ENCODE measurements around the gene ZNF121. TPM values are rescaled to one million over a fixed set of nuclear protein-coding genes. Genes with fewer than 3 reads are reported as not detected.
A peak's percentile ranks its signal among the peaks of the same experiment; 100 is the strongest.
"Not testable (repeated sequence)": the region's sequence is repeated elsewhere in the genome, so short reads cannot be mapped to it uniquely, and the experiment has no call there.

ZNF121 gene
- total RNA-seq, result 20.5 and 22.6 TPM in 2 replicates

DNA sequence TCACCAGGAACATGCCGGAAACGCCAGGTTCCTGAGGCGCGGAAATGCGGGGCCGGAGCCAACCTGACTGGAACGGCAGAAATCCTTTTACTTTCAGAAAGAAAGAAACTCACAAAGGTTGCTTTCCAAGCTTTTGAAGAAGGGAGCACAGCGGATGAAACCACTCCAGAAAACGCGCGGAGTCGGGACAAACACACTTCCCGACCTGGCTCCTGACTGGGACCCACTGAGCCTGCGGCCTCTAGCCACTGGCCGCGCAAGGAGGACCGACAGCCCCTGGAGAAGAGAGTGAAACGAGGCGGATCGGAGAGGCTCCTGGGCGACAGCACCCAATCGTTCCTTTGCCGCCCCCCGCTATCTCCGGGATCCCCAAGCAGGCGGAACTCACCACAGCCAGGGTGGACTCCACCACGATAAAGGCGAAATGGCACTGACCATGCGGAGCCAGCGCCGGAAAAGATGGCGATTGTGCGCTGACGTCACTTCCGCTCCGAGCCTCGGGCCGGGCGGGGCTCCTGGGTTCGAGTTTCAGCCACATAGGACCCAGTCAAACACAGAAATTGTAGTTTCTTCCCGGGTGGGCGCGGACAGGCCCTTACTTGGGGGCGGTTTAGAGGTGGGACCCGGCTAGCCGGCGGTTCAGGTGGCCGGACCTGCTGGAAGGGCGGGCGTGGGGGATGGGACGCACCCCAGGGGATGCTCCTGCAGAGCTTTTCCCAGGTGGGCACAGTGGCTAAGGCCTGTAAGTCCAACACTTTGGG is at the start of gene ZNF121:
ZNF121 (minus strand) TSS at position 432 of the 761 bp plus-strand sequence. CDS start 16,407 bp downstream, outside the sequence.
- no peak for DNase-seq (ENCODE audit: extremely low read depth, low read depth, low spot score)

DNA sequence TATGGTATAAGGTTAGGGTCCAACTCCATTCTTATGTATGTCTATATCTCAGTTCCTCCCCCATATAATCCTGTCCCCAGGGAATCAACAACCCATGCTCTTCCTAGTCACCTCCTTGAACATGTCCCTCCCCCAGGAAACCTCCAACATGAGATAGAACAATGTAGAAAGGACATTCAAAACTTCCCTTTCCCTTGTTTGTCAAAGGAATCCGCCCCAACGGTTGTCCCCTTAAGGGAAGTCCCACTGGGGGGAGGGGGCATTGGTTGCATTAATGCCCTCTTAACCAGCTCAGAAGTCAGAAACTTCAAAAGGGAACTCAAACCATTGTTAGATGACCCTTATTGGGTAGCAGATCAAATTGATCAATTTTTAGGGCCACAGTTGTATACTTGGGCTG is 43.6 kb upstream of the ZNF121 start:
- no peak for DNase-seq (ENCODE audit: extremely low read depth, low read depth, low spot score)

DNA sequence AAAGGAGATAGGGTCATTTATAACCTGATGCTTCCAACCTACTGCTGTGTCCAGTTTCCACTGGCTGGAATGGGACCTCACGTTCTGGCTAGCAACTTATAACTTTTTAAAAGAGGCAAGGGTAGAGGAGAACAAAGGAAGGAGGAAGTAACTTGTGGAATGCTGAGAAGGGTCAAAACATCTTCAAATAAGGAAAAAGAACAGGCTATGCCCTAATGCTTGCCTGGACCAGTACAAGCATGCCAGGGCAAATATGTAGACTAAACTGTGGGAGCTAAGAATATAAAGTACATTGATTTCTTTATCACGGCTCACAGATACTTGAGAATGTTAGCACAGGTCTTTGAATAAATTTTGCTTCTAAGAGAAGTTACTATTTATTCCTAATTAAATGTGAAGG is 38.2 kb upstream of the ZNF121 start:
- no peak for DNase-seq (ENCODE audit: extremely low read depth, low read depth, low spot score)

DNA sequence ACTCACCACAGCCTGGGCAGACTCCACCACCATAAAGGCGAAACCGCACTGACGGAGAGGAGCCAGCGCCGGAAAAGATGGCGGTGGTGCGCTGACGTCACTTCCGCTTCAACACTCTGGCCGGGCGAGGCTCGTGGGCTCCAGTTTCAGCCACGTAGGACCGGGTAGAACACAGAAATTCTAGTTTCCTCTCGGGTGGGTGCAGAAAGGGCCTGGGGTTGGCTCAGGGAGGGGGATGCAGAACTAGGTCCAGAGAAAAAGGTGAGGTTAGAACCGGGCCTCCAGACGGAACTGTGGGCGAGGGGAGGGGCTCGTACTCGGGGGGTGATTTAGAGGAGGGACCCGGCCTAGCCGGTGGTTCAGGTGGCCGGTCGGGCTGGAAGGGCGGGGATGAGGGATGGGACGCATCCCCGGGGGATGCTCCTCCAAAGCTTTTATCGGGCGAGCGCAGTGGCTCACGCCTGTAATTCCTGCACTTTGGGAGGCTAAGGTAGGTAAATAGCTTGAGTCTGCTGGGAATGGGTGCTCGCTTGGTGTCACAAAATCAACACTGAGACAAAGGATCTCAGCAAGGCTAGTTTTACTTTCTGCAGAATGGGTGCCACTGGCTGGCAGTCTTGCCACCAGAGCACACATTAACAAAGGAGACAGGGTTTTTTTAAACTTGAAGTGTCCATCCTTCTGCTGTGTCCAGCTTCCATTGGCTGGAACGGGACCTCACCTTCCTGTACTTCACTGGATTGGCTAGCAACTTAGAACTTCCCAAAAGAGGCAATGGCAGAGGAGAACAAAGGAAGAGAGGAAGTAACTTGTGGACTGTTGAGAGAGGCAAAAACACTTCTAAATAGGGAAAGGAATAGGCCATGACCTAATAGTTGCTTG is 37.1 kb upstream of the ZNF121 start, which contains the start of gene ZNF561:
ZNF561 (minus strand) TSS at position 77 of the 882 bp plus-strand sequence. CDS start 1,776 bp downstream, outside the sequence.
- peak; percentile 84 for DNase-seq (ENCODE audit: extremely low read depth, low read depth, low spot score)

DNA sequence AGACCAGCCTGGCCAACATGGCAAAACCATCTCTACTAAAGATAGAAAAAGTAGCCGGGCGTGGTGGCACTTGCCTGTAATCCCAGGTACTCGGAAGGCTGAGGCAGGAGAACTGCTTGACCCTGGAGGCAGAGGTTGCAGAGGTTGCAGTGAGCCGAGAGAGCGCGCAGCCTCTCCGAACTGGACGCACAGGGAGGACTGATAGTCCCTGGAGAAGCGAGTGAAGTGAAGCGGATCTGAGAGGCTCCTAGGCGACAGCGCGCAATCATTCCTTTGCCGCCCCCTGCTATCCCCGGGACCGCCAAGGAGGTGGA is 36.5 kb upstream of the ZNF121 start:
- DNase-seq (ENCODE audit: extremely low read depth, low read depth, low spot score), result no peak

DNA sequence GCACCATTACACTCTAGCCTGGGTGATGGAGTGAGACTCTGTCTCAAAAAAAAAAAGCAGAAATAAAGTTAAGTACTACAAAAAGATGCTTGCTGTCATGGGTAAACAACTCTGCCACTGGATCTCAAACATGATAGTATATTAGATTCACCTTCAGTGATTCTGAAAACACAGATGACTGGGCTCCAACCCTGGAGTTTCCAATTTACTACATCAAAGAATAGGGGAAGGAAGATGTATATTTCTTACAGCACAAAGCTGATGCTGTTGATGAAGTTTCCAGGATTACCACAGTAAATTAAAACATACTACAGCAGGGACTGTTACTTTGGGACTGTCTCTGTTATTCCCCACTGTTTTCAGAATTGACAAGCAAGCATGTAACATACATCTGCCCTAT is 31.5 kb upstream of the ZNF121 start:
- DNase-seq (ENCODE audit: extremely low read depth, low read depth, low spot score), result no peak

DNA sequence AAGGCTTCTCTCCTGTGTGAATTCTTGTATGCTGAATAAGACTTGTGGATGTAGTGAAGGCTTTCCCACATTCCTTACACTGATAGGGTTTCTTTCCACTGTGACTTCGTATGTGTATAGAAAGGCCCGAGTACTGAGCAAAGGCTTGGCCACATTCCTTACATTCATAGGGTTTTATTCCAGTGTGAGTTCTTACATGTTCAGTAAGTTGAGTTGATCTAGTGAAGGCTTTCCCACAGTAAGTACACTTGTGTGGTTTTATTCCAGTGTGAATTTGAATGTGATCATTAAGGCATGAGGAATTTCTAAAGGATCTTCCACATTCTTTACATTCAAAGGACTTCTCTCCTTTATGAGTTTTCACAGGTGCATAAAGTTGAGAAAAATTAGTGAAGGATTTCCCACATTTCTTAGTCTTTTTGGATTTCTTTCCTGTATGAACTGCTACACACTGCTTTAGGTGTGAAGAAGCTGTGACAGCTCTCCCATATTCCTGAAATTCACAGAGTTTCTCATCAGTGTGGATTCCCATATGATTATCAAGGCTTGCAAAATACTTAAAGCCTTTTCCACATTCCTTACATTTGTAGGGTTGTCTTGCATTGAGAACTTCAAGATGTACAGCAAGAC is 26.3 kb upstream of the ZNF121 start:
- no peak for DNase-seq (ENCODE audit: extremely low read depth, low read depth, low spot score)

DNA sequence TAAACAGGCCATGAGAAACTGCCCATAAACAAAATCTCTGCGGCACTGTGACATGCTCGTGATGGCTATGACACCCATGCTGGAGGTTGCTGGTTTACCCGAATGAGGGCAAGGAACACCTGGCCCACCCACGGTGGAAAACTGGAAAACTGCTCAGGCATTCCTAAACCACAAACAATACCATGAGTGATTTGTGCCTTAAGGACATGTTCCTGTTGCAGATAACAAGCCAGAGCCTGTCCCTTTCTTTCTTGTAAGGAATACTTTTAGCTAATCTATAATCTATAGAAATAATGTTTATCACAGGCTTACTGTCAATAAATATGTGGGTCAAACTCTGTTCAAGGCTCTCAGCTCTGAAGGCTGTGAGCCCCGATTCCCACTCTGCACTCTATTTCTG is 24.6 kb upstream of the ZNF121 start:
- DNase-seq (ENCODE audit: extremely low read depth, low read depth, low spot score), result no peak

DNA sequence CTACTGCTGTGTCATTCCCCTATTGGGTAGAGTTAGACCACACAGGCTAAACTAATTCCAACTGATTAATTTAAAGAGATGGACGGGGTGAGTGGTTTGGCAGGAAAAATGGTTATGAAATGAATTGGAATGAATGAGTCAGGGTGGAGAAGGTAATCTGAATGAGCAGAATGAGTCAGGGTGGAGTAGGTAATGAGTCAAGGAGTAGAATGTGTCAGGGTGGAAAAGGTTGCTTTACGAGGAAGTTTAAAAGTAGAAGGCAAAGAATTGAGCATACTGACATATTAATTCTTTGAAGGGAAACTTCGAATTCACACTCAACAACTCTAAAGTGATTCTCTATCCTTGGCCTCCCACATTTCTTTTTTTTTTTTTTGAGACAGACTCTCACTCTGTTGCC is 12.7 kb upstream of the ZNF121 start:
- DNase-seq (ENCODE audit: extremely low read depth, low read depth, low spot score), result no peak

DNA sequence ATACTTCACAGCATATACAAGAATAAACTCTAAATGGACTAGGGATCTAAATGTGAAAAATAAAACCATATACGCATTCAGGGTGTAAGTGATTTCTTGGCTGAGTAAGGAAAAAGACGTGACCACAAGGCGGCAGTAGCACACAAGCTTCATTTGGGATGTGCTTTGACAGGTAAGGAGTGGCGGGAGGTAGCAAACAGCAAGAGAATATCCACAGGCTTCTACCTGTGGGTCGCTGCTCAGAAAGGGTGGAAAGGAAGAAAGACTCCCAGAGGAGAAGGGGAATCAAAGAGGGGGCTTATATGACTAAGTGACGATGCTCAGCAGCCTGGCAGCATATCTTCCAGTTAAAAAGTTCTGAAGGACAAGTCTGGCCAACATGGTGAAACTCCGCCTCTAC is 2.5 kb upstream of the ZNF121 start:
- DNase-seq (ENCODE audit: extremely low read depth, low read depth, low spot score), result peak; percentile 48

DNA sequence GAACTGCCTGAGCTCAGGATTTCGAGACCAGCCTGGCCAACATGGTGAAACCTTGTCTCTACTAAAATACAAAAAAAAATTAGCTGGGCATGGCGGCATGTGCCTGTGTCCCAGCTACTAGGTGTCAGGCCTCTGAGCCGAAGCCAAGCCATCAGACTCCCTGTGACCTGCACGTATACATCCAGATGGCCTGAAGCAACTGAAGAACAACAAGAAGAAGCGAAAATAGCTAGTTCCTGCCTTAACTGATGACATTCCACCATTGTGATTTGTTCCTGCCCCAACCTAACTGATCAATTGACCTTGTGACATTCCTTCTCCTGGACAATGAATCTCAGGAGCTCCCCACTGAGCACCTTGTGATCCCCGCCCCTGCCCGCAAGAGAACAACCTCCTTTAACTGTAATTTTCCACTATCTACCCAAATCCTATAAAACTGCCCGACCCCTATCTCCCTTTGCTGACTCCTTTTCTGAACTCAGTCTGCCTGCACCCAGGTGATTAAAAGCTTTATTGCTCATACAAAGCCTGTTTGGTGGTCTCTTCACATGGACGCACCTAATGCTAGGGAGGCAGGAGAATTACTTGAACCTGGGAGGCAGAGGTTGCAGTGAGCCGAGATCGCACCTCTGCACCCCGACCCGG is 2.1 kb downstream of the ZNF121 start:
- not testable (repeated sequence) for DNase-seq (ENCODE audit: extremely low read depth, low read depth, low spot score)

DNA sequence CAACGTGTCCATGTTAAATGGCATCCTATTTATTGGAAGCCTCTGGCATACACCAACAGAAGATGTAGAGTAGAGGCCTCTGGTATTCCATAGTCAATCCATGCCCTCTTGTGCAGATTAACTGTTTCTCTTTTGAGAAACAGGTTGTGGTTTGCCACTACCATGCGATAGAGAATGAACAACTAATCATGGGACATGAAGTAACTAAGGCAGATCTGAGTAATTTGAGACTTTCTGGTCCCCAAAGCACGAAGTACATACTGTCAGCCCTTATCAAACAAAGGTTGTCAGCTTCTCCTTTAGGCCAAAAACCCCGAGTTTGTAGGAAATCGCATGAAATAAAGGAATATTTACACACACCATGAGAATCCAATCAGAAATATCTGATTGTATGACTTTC is 3.6 kb downstream of the ZNF121 start:
- DNase-seq (ENCODE audit: extremely low read depth, low read depth, low spot score), result no peak

DNA sequence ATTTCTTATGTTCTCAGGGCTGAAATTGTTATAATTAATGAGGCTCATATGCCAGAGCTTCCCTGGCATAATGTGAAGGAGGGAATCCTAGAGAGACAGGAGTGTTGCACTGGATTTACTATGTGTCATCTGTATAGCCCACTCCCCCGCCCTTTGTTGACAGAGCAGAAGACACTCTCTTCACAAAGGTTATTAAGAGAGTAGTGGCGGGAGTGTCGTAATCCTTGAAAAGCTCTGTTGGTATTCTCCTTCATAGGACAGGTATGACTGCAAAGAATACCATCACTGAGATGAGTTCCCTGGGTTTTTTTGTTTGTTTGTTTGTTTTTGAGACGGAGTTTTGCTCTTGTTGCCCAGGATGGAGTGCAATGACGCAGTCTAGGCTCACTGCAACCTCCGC is 14.0 kb downstream of the ZNF121 start:
- no peak for DNase-seq (ENCODE audit: extremely low read depth, low read depth, low spot score)

DNA sequence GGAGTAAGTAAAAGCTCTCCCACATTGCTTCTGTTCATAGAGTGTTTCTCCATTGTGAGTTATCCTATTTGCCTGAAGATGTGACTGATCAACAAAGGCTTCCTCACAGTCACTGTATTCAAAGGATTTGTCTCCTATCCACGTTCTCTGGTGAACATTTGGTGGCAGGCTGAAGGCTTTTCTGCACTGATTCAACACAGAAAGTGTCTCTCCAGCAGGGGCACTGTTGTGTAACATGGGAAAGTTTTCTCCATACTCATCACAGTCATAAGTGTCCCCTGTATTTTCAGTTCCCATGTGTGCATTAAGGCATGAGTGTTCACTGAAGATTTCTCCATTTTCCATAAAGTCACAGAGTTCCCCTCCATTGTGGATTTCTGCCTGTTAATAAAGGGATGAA is 17.6 kb downstream of the ZNF121 start:
- DNase-seq (ENCODE audit: extremely low read depth, low read depth, low spot score), result no peak

DNA sequence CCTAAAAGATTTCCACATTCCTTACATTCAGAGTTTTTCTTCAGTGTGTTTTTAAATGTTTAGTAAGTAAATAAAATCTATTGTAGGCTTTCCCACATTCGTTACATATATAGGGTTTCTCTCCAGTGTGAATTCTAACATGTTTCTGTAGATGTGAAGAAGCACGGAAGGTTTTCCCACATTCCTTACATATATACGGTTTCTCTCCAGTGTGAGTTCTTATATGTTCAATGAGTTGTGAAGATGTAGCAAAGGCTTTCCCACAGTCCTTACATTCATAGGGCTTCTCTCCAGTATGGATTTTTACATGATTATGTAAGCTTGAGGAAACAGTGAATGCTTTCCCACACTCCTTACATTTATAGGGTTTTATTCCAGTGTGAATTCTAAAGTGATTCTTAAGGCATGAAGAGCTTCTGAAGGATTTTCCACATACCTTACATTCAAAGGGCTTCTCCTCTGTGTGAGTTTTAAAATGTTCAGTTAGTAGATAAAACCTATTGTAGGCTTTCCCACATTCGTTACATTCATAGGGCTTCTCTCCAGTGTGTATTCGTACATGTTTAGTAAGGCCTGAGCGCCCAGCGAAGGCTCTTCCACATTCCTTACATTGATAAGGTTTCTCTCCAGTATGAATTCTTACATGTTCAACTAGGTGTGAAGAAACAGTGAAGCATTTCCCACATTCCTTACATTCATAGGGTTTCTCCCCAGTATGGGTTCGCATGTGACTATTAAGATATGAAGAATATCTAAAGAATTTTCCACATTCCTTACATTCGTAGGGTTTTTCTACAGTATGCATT is 18.2 kb downstream of the ZNF121 start:
- no peak for DNase-seq (ENCODE audit: extremely low read depth, low read depth, low spot score)

DNA sequence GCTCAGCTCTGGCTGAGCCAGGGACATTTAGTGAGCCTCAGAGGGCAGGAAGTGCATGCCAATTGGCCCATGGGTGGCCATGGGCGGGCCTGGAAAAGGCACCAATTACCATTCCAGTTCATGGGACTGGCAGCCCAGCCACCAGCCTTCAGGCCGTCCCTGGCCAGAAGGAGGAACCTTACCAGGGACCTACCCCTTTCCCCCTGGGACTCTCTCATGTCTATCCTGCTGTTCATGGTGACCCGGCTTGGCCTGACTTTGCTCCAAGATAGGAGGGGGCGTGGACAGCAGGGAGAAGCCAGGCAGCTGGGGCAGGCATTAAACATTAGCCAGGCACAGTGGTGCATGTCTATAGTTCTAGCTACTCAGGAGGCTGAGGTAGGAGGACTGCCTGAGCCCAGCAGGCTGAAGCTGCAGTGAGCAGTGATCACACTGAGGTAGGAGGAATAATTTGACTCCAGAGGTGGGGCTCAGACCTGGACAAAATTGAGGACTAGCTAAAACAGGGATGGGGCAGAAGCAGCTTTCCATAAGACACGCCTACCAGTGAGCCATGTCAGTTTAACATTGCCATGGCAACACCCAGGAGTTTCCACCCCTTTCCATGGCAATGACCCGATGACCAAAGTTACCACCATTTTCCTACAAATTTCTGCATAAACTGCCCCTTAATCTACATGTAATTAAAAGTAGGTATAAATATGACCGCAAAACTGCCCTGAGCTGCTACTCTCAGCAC is 31.6 kb downstream of the ZNF121 start:
- DNase-seq (ENCODE audit: extremely low read depth, low read depth, low spot score), result no peak

DNA sequence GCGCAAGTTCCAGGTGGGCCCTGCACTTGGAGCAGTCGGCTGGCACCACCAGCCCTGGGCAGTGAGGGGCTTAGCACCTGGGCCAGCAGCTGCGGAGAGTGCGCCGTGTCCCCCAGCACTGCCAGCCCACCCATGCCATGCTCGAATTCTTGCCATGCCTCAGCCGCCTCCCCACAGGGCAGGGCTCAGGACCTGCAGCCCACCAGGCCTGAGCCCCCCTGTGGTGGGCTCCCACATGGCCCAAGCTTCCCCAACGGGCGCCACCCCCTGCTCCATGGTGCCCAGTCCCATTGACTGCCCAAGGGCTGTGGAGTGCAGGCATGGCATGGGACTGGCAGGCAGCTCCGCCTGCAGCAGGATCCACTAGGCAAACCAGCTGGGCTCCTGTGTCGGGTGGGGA is 36.4 kb downstream of the ZNF121 start:
- no peak for DNase-seq (ENCODE audit: extremely low read depth, low read depth, low spot score)

DNA sequence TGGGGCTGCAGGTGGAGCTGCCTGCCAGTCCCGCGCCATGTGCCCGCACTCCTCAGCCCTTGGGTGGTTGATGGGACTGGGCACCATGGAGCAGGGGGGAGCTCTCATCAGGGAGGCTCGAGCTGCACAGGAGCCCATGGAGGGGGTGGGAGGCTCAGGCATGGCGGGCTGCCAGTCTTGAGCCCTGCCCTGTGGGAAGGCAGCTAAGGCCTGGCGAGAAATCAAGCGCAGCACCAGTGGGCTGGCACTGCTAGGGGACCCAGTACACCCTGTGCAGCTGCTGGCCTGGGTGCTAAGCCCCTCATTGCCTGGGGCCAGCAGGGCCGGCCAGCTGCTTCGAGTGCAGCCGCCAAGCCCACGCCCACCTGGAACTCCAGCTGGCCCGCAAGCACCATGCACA is 43.0 kb downstream of the ZNF121 start:
- DNase-seq (ENCODE audit: extremely low read depth, low read depth, low spot score), result not testable (repeated sequence)

DNA sequence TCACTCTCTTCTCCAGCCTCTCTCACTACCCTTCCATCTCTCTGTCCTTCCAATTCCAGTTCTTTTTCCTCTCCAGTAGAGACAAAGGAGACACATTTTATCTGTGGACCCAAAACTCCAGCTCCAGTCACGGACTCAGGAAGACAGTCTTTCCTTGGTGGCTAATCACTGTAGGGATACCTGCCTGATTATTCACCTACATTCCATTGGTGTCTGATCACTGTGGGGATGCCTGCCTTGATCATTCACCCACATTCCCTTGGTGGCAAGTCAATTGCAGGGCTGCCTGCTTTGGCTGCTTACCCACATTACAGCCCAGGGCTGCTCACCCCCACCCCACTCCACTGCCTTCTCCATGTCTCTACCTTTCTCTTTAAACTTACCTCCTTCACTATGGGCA is 44.4 kb downstream of the ZNF121 start:
- DNase-seq (ENCODE audit: extremely low read depth, low read depth, low spot score), result not testable (repeated sequence)

Data from glomerular endothelial cell (primary cell).